ENCODE results near the gene ASTE1.

Gene ASTE1

GRCh38 chr3:131033480-131034080 lies 7.0 kb upstream of the ASTE1 start:
- no peak overlapping the region for H3K4me3 ChIP-seq (replicated peaks in 1 of 2; ENCODE audit: low read depth in 2 of 2, low read length in 2 of 2)
- peak; percentile 69 to 72 for DNase-seq (ENCODE audit: low read depth in 2 of 2)
- TF ChIP-seq CTCF (IDR thresholded peaks at IDR 0.05; ENCODE audit: low read depth, low read length) = peak; percentile 51

GRCh38 chr3:131031660-131032059 lies 5.0 kb upstream of the ASTE1 start:
- no peak for TF ChIP-seq CTCF (IDR thresholded peaks at IDR 0.05; ENCODE audit: low read depth, low read length)
- DNase-seq (ENCODE audit: low read depth in 2 of 2) = no peak
- H3K4me3 ChIP-seq (replicated peaks in 1 of 2; ENCODE audit: low read depth in 2 of 2, low read length in 2 of 2) = no peak overlapping the region

GRCh38 chr3:131028844-131029243 lies 2.2 kb upstream of the ASTE1 start:
- no peak for TF ChIP-seq CTCF (IDR thresholded peaks at IDR 0.05; ENCODE audit: low read depth, low read length)
- no peak for DNase-seq (ENCODE audit: low read depth in 2 of 2)
- H3K4me3 ChIP-seq (replicated peaks in 1 of 2; ENCODE audit: low read depth in 2 of 2, low read length in 2 of 2) = no peak overlapping the region

GRCh38 chr3:131025539-131025938 lies 1.1 kb downstream of the ASTE1 start:
- no peak for DNase-seq (ENCODE audit: low read depth in 2 of 2)
- TF ChIP-seq CTCF (IDR thresholded peaks at IDR 0.05; ENCODE audit: low read depth, low read length) = no peak
- H3K4me3 ChIP-seq (replicated peaks in 1 of 2; ENCODE audit: low read depth in 2 of 2, low read length in 2 of 2) = peak overlapping the region in 1 of 2 donors; percentile 89

GRCh38 chr3:131020122-131020693 lies 6.4 kb downstream of the ASTE1 start:
- TF ChIP-seq CTCF (IDR thresholded peaks at IDR 0.05; ENCODE audit: low read depth, low read length) = no peak
- no peak for DNase-seq (ENCODE audit: low read depth in 2 of 2)
- no peak overlapping the region for H3K4me3 ChIP-seq (replicated peaks in 1 of 2; ENCODE audit: low read depth in 2 of 2, low read length in 2 of 2)

GRCh38 chr3:131018970-131019369 lies 7.7 kb downstream of the ASTE1 start:
- no peak overlapping the region for H3K4me3 ChIP-seq (replicated peaks in 1 of 2; ENCODE audit: low read depth in 2 of 2, low read length in 2 of 2)
- TF ChIP-seq CTCF (IDR thresholded peaks at IDR 0.05; ENCODE audit: low read depth, low read length) = no peak
- DNase-seq (ENCODE audit: low read depth in 2 of 2) = no peak

- no peak for DNase-seq (ENCODE audit: low read depth in 2 of 2)
- no peak overlapping the region for H3K4me3 ChIP-seq (replicated peaks in 1 of 2; ENCODE audit: low read depth in 2 of 2, low read length in 2 of 2)
- no peak for TF ChIP-seq CTCF (IDR thresholded peaks at IDR 0.05; ENCODE audit: low read depth, low read length)
Observed at GRCh38 chr3:131009698-131010097, 16.9 kb downstream of the ASTE1 start.

Data from cardiac fibroblast (primary cell).